Astrocyte (in vitro differentiated cells and primary cell): ENCODE results near the gene LCT.

ENCODE experiments used
- EZH2 ChIP-seq: IDR thresholded peaks from 2 replicates; pipeline ENCODE4 v1.6.1; 2012; ENCODE audit warnings: mild to moderate bottlenecking, low read length, inconsistent platforms; ENCODE audit not compliant: insufficient read depth
- TF ChIP-seq, protein P1 (sequence below): IDR thresholded peaks from 2 replicates; pipeline ENCODE4 v1.5.1; 2011; ENCODE audit warnings: low read depth, mild to moderate bottlenecking, inconsistent platforms, low read length, moderate library complexity; ENCODE audit not compliant: insufficient read depth

DNA sequence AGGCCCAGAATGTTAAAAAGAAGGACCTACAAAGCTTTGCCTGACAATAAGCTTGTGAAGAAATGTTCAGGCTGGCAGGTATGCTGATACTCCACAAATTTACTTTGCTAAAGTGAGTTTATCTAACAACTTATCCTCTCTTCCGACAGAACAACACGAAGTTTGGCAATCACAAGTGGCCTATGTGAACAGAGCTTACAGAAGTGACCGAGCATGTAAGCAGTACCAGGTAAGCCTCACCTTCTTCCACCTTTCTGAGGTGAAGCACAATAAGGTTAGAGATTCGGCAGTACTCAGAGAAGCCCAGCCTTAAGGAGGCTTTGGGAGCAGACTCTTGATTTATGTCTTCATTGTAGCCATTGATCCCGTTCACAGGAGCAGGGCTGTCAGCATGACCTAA, 9.0 kb upstream of the LCT start:
- TF ChIP-seq, protein P1, sequence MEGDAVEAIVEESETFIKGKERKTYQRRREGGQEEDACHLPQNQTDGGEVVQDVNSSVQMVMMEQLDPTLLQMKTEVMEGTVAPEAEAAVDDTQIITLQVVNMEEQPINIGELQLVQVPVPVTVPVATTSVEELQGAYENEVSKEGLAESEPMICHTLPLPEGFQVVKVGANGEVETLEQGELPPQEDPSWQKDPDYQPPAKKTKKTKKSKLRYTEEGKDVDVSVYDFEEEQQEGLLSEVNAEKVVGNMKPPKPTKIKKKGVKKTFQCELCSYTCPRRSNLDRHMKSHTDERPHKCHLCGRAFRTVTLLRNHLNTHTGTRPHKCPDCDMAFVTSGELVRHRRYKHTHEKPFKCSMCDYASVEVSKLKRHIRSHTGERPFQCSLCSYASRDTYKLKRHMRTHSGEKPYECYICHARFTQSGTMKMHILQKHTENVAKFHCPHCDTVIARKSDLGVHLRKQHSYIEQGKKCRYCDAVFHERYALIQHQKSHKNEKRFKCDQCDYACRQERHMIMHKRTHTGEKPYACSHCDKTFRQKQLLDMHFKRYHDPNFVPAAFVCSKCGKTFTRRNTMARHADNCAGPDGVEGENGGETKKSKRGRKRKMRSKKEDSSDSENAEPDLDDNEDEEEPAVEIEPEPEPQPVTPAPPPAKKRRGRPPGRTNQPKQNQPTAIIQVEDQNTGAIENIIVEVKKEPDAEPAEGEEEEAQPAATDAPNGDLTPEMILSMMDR: no peak
- no peak for TF ChIP-seq EZH2
